ENCODE results near the gene RET.

GRCh38 chr10:43173120-43173519 is 96.3 kb downstream of the RET start:
- no peak for TF ChIP-seq POLR2A (IDR thresholded peaks at IDR 0.05)
- TF ChIP-seq CTCF (IDR thresholded peaks at IDR 0.05 in 4 of 5, conservative IDR thresholded peaks at IDR 0.05 in 1 of 5): no peak
